DND-41 (cell line): ENCODE measurements around the gene VPS4B.

Source experiments
- ATAC-seq: fragments of 200-7000 bp; cut with Tn5 transposase; 3 replicates; pipeline ENCODE4 v1.9.1; 2021; ENCODE audit warnings: low read depth; ENCODE audit not compliant: insufficient read depth
- DNase-seq: peaks from one replicate; pipeline ENCODE4 v3.0.0-alpha.2; 2020
- H2AFZ ChIP-seq: 2 replicates; pipeline ENCODE4 v1.6.0; 2012; ENCODE audit warnings: low read depth, low read length
- H3K27ac ChIP-seq: 2 replicates; pipeline ENCODE4 v1.5.1; 2012; ENCODE audit warnings: low read length, inconsistent platforms
- H3K27me3 ChIP-seq: fragments of 200-600 bp; sonication (generic); 2 replicates; pipeline ENCODE4 v1.6.0; 2012; ENCODE audit warnings: low read length, mild to moderate bottlenecking, inconsistent platforms; ENCODE audit not compliant: insufficient read depth, poor library complexity
- H3K36me3 ChIP-seq: 2 replicates; pipeline ENCODE4 v1.5.1; 2012; ENCODE audit warnings: low read length, inconsistent platforms; ENCODE audit not compliant: insufficient read depth
- H3K4me1 ChIP-seq: 2 replicates; pipeline ENCODE4 v1.5.1; 2012; ENCODE audit warnings: mild to moderate bottlenecking, low read length; ENCODE audit not compliant: insufficient read depth
- H3K4me2 ChIP-seq: 2 replicates; pipeline ENCODE4 v1.6.0; 2012; ENCODE audit warnings: mild to moderate bottlenecking, moderate library complexity, low read length, inconsistent platforms; ENCODE audit not compliant: insufficient read depth
- H3K4me3 ChIP-seq, 2 experiments: fragments of 200-600 bp in 1 of 2; shearing (Covaris generic) in 1 of 2; 2 replicates each; pipeline ENCODE4 v1.5.1; 2012 to 2016; ENCODE audit warnings: inconsistent platforms in 2 of 2, low read length in 2 of 2, mild to moderate bottlenecking in 2 of 2, low read depth in 1 of 2, moderate library complexity in 1 of 2
- H3K79me2 ChIP-seq: 2 replicates; pipeline ENCODE4 v1.6.0; 2012; ENCODE audit warnings: low read length, inconsistent platforms; ENCODE audit not compliant: insufficient read depth
- H3K9ac ChIP-seq: 2 replicates; pipeline ENCODE4 v1.6.0; 2012; ENCODE audit warnings: low read depth, mild to moderate bottlenecking, inconsistent platforms, low read length, moderate library complexity
- H3K9me3 ChIP-seq: 2 replicates; pipeline ENCODE4 v1.5.1; 2012; ENCODE audit warnings: low read length, moderate library complexity, mild to moderate bottlenecking, inconsistent platforms; ENCODE audit not compliant: insufficient read depth, severe bottlenecking
- H4K20me1 ChIP-seq: 2 replicates; pipeline ENCODE4 v1.6.0; 2012; ENCODE audit warnings: low read length; ENCODE audit not compliant: insufficient read depth
- EZH2 ChIP-seq: IDR thresholded peaks from 3 replicates; pipeline ENCODE4 v1.6.1; 2012; ENCODE audit warnings: borderline replicate concordance, low read depth, mild to moderate bottlenecking, moderate library complexity, low read length, inconsistent platforms; ENCODE audit not compliant: severe bottlenecking
- TF ChIP-seq, protein P1 (sequence below): IDR thresholded peaks from 2 replicates; pipeline ENCODE4 v1.5.1; 2012; ENCODE audit warnings: borderline replicate concordance, low read length, moderate library complexity, mild to moderate bottlenecking; ENCODE audit not compliant: poor library complexity, severe bottlenecking; ENCODE audit errors: extremely low read depth

Gene VPS4B

DNA sequence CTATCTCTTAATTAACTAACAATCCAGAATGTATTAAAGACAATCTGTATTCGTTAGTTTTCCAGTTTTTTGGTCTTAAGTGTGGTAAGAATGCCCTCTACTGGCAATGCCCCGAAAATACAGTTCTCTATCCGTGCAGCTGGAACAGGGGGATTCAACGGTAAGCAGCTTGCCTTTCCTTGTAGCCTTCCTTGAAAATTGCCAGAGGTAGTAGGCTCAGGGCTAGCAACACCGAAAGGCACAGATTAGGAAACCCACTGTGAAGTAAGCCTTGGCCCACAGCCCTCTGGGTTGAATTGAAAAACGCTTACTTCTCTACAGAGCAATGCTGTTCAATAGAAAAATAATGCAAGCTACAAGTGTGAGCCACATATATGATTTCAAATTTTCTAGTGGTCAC lies 17.1 kb upstream of the VPS4B start:
- Histone ChIP-seq H3K4me1 (no peaks in the 10 kb centered on the region), H3K4me2 (no peak overlapping the region), H3K36me3 (no peaks in the 10 kb centered on the region), H3K4me3 (no peak overlapping the region), H3K79me2 (no peaks in the 10 kb centered on the region), H3K27me3 (peaks cover 9% of the 10 kb centered on the region), H3K27ac (no peak overlapping the region), H3K9ac (no peak overlapping the region), H4K20me1 (no peaks in the 10 kb centered on the region), H2AFZ (no peak overlapping the region), H3K9me3 (no peaks in the 10 kb centered on the region)
- TF ChIP-seq, protein P1, sequence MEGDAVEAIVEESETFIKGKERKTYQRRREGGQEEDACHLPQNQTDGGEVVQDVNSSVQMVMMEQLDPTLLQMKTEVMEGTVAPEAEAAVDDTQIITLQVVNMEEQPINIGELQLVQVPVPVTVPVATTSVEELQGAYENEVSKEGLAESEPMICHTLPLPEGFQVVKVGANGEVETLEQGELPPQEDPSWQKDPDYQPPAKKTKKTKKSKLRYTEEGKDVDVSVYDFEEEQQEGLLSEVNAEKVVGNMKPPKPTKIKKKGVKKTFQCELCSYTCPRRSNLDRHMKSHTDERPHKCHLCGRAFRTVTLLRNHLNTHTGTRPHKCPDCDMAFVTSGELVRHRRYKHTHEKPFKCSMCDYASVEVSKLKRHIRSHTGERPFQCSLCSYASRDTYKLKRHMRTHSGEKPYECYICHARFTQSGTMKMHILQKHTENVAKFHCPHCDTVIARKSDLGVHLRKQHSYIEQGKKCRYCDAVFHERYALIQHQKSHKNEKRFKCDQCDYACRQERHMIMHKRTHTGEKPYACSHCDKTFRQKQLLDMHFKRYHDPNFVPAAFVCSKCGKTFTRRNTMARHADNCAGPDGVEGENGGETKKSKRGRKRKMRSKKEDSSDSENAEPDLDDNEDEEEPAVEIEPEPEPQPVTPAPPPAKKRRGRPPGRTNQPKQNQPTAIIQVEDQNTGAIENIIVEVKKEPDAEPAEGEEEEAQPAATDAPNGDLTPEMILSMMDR: peak; percentile 92
- TF ChIP-seq EZH2: no peak
- peak; percentile 55 for DNase-seq
- ATAC-seq: peak; percentile 83

DNA sequence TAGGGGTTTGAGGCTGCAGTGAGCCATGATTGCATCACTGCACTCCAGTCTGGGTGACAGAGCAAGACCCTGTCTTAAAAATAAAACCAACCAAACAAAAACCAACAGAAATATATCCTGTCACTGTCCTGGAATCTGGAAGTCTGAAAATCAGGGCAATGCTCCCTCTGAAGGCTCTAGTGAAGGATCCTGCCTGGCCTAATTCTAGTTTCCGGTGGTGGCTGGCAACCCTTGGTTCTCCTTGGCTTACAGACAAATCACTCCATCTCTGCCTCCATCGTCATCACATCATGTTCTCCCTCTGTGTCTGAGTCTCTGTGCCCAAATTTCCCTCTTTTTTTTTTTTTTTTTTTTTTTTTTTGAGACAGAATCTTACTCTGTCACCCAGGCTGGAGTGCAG lies 15.9 kb upstream of the VPS4B start:
- Histone ChIP-seq H3K27ac (no peak overlapping the region), H3K79me2 (no peaks in the 10 kb centered on the region), H3K9ac (no peak overlapping the region), H3K4me3 (no peak overlapping the region), H3K36me3 (no peaks in the 10 kb centered on the region), H3K9me3 (no peaks in the 10 kb centered on the region), H4K20me1 (no peaks in the 10 kb centered on the region), H3K4me1 (no peaks in the 10 kb centered on the region), H2AFZ (no peak overlapping the region), H3K27me3 (peaks cover 9% of the 10 kb centered on the region), H3K4me2 (no peak overlapping the region)
- ATAC-seq (no peak), DNase-seq (no peak)
- TF ChIP-seq, protein P1: no peak
- TF ChIP-seq EZH2: no peak

DNA sequence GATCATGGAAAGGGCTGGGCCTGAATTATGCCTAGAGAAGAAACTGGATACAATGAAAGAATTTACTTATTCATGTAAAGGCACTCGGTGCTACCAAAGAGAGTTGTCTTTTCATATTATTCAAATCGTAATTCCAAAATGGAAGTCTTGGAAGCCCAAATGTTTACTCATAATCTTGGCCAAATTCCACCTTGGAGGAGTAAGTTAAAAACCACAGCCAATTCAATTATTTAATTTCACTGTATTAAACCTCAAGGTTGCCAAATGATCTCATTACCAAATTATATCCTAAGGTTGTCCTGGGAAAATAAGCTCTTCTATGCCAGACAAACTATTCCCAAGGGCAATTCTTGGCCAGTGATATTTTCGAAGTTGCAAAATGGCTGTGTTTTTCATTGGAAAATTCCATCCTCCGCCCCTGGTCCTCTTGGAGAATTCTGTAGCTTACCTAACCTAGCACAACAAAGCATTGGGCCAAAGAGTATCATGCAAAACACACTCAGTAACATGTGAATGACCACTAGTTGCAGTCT lies 11.1 kb upstream of the VPS4B start:
- no peak overlapping the region for H3K9ac ChIP-seq

More for the DNA sequence above, 11.1 kb upstream of the VPS4B start:
- TF ChIP-seq EZH2: no peak
- TF ChIP-seq, protein P1: no peak
- no peak overlapping the region for H2AFZ ChIP-seq
- H3K27me3 ChIP-seq: peaks cover 13% of the 10 kb centered on the region
- H4K20me1 ChIP-seq: no peaks in the 10 kb centered on the region
- ATAC-seq: no peak
- H3K4me1 ChIP-seq: no peaks in the 10 kb centered on the region
- DNase-seq: no peak
- H3K4me3 ChIP-seq: no peak overlapping the region
- H3K36me3 ChIP-seq: no peaks in the 10 kb centered on the region
- H3K9me3 ChIP-seq: no peaks in the 10 kb centered on the region
- H3K79me2 ChIP-seq: no peaks in the 10 kb centered on the region
- no peak overlapping the region for H3K4me2 ChIP-seq
- no peak overlapping the region for H3K27ac ChIP-seq
